ENCODE measurements around the gene UGCG. TPM values are rescaled to one million over a fixed set of nuclear protein-coding genes. Genes with fewer than 3 reads are reported as not detected.

UGCG gene
- total and polyA plus RNA-seq, 10 of the 15 experiments (the other 5 are each of a cell fraction or from before 2014, with no cell fraction given) = 21.7 to 96.6 (median 48.9) TPM

DNA sequence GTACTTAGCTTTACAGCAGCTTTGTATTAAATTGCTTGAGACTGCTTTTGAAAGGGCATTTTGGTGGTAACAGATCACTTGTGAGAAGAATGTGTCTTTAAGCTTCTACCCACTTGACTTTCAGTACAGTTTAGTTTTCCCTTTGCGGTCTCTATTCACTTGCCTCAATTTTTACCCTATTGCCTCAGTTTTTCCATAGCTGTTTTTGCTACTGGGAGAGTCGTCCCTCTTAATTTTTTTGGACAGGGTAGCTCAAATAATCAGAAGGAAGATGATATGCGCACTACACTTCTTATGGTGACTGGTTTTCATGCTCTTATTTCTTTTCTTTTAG is 18.8 kb downstream of the UGCG start:
- DNase-seq (ENCODE audit: low read depth, low spot score) (no peak), FAIRE-seq (no peak), ATAC-seq (peak; percentile 44)
- RAD21 ChIA-PET (ENCODE audit: unreplicated experiment) = interaction anchor here (0.6 to 4.2 kb wide), 23 partner anchors 8 to 160 kb away, joined by 3 to 50 read pairs (median 11); partner anchors contain the start of gene UGCG
- no peaks in the 10 kb centered on the region for H3K27me3 ChIP-seq (replicated peaks in 1 of 2; ENCODE audit: control insufficient read depth in 2 of 2, insufficient read depth in 2 of 2, low read length in 1 of 2)
- intact Hi-C loops (cut with micrococcal nuclease; ENCODE audit: unreplicated experiment) = loop anchor here (2.0 kb wide), 1 partner anchor 121 kb away; no protein-coding TSS in a partner anchor
- CTCF ChIA-PET = interaction anchor here (0.8 to 3.9 kb wide), 16 partner anchors 9 to 162 kb away, joined by 3 to 25 read pairs (median 4); no protein-coding TSS in a partner anchor
- POLR2A ChIA-PET = interaction anchor here (0.5 to 3.9 kb wide), 11 partner anchors 9 to 632 kb away, joined by 3 to 45 read pairs (median 4); no protein-coding TSS in a partner anchor
- in situ Hi-C loops (cut with MboI) = no loop called here
- peak overlapping the region; percentile 29 for H3K4me3 ChIP-seq
- no peak overlapping the region for H3K9ac ChIP-seq (ENCODE audit: control insufficient read depth, insufficient read depth, low read length)
- WGBS (ENCODE audit: insufficient coverage, insufficient replicate concordance, low lambda C conversion rate, missing lambda C conversion rate) = 53% methylated on average over 3 of the region's 3 CpGs
- no peaks in the 10 kb centered on the region for H4K20me1 ChIP-seq (ENCODE audit: control insufficient read depth, insufficient read depth)
- H3K9me3 ChIP-seq (replicated peaks; ENCODE audit: control insufficient read depth, insufficient read depth, low read length) = no peaks in the 10 kb centered on the region
- peaks cover 2 to 10% of the 10 kb centered on the region in 2 experiments; a peak in 3 of 4 replicates for H3K36me3 ChIP-seq (ENCODE audit: control insufficient read depth in 2 of 2, insufficient read depth in 2 of 2, low read length in 1 of 2)
- H3K79me2 ChIP-seq (ENCODE audit: control insufficient read depth, insufficient read depth, low read length) = peaks cover 90% of the 10 kb centered on the region
- no peak overlapping the region for H2AFZ ChIP-seq (ENCODE audit: control insufficient read depth, low read depth, low read length)
- peaks cover 54% of the 10 kb centered on the region for H3K4me1 ChIP-seq (ENCODE audit: control insufficient read depth, insufficient read depth, low read length)
- peak overlapping the region; percentile 56 for H3K4me2 ChIP-seq (ENCODE audit: control insufficient read depth, insufficient read depth)
- TSS peak; percentile 24 for BruUV-seq (replicated peaks)
- SMC1A ChIA-PET (ENCODE audit: uncharacterized antibody, unreplicated experiment) = interaction anchor here (0.6 to 4.5 kb wide), 43 partner anchors 8 to 174 kb away, joined by 3 to 65 read pairs (median 6); partner anchors contain the start of gene UGCG
- H3K27ac ChIP-seq (ENCODE audit: control insufficient read depth, insufficient read depth) = peak overlapping the region; percentile 39; the same call in 1 of the 2 replicates
- TF ChIP-seq, protein P1, sequence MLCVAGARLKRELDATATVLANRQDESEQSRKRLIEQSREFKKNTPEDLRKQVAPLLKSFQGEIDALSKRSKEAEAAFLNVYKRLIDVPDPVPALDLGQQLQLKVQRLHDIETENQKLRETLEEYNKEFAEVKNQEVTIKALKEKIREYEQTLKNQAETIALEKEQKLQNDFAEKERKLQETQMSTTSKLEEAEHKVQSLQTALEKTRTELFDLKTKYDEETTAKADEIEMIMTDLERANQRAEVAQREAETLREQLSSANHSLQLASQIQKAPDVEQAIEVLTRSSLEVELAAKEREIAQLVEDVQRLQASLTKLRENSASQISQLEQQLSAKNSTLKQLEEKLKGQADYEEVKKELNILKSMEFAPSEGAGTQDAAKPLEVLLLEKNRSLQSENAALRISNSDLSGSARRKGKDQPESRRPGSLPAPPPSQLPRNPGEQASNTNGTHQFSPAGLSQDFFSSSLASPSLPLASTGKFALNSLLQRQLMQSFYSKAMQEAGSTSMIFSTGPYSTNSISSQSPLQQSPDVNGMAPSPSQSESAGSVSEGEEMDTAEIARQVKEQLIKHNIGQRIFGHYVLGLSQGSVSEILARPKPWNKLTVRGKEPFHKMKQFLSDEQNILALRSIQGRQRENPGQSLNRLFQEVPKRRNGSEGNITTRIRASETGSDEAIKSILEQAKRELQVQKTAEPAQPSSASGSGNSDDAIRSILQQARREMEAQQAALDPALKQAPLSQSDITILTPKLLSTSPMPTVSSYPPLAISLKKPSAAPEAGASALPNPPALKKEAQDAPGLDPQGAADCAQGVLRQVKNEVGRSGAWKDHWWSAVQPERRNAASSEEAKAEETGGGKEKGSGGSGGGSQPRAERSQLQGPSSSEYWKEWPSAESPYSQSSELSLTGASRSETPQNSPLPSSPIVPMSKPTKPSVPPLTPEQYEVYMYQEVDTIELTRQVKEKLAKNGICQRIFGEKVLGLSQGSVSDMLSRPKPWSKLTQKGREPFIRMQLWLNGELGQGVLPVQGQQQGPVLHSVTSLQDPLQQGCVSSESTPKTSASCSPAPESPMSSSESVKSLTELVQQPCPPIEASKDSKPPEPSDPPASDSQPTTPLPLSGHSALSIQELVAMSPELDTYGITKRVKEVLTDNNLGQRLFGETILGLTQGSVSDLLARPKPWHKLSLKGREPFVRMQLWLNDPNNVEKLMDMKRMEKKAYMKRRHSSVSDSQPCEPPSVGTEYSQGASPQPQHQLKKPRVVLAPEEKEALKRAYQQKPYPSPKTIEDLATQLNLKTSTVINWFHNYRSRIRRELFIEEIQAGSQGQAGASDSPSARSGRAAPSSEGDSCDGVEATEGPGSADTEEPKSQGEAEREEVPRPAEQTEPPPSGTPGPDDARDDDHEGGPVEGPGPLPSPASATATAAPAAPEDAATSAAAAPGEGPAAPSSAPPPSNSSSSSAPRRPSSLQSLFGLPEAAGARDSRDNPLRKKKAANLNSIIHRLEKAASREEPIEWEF (IDR thresholded peaks at IDR 0.05; ENCODE audit: insufficient replicate concordance, low read depth, low read length) = no peak
- TF ChIP-seq ZNF207 (IDR thresholded peaks at IDR 0.05; ENCODE audit: borderline replicate concordance) (no peak), BACH1 (IDR thresholded peaks at IDR 0.05; ENCODE audit: borderline replicate concordance) (no peak), SMAD1 (IDR thresholded peaks at IDR 0.05; ENCODE audit: low read depth, partially characterized antibody) (no peak), FOXM1 (IDR thresholded peaks at IDR 0.05; ENCODE audit: low read depth, low read length) (0 out of 2 replicates have a peak, but pooled peaks have one; percentile 10), TCF3 (IDR thresholded peaks at IDR 0.05; ENCODE audit: borderline replicate concordance, insufficient read depth, low read depth, low read length) (no peak), IKZF2 (IDR thresholded peaks at IDR 0.05) (peak in 1 of 2 experiments; percentile 4; a peak in 2 of 4 replicates), IKZF1 (conservative IDR thresholded peaks at IDR 0.05) (peak; percentile 38; the same call in 1 of the 2 replicates), ZBED1 (IDR thresholded peaks at IDR 0.05; ENCODE audit: borderline replicate concordance) (no peak), ATF7 (IDR thresholded peaks at IDR 0.05; ENCODE audit: low read depth) (peak; percentile 34; the same call in 1 of the 2 replicates), ZSCAN29 (IDR thresholded peaks at IDR 0.05) (no peak)
- TF ChIP-seq, protein P2, sequence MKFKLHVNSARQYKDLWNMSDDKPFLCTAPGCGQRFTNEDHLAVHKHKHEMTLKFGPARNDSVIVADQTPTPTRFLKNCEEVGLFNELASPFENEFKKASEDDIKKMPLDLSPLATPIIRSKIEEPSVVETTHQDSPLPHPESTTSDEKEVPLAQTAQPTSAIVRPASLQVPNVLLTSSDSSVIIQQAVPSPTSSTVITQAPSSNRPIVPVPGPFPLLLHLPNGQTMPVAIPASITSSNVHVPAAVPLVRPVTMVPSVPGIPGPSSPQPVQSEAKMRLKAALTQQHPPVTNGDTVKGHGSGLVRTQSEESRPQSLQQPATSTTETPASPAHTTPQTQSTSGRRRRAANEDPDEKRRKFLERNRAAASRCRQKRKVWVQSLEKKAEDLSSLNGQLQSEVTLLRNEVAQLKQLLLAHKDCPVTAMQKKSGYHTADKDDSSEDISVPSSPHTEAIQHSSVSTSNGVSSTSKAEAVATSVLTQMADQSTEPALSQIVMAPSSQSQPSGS (IDR thresholded peaks at IDR 0.05; ENCODE audit: low read length) = no peak
- TF ChIP-seq, protein P3, sequence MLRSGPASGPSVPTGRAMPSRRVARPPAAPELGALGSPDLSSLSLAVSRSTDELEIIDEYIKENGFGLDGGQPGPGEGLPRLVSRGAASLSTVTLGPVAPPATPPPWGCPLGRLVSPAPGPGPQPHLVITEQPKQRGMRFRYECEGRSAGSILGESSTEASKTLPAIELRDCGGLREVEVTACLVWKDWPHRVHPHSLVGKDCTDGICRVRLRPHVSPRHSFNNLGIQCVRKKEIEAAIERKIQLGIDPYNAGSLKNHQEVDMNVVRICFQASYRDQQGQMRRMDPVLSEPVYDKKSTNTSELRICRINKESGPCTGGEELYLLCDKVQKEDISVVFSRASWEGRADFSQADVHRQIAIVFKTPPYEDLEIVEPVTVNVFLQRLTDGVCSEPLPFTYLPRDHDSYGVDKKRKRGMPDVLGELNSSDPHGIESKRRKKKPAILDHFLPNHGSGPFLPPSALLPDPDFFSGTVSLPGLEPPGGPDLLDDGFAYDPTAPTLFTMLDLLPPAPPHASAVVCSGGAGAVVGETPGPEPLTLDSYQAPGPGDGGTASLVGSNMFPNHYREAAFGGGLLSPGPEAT (IDR thresholded peaks at IDR 0.05; ENCODE audit: low read depth) = 0 out of 2 replicates have a peak, but pooled peaks have one; percentile 14

Data from GM12878 (cell line).